IMR-90 (cell line): ENCODE measurements around the gene OR2T35. TPM values are rescaled to one million over a fixed set of nuclear protein-coding genes. Genes with fewer than 3 reads are reported as not detected.
"Not testable (repeated sequence)": the region's sequence is repeated elsewhere in the genome, so short reads cannot be mapped to it uniquely, and the experiment has no call there.

ENCODE experiments used
- ATAC-seq: fragments of 200-7000 bp; cut with Tn5 transposase; 2 replicates; pipeline ENCODE4 v1.9.1; 2020; ENCODE audit warnings: low read depth, mild to moderate bottlenecking, moderate library complexity
- Bru-seq: library from RNA; stranded (reverse); fragments of 400-500 nt; gene quantifications from one replicate; lab custom pipeline; 2021; lab: Mats Ljungman, UMichigan
- BruChase-seq, 2 experiments: library from RNA; stranded (reverse); fragments of 400-500 nt; gene quantifications; one replicate each; lab custom pipeline; 2021; lab: Mats Ljungman, UMichigan
- BruUV-seq: library from RNA; stranded (reverse); fragments of 400-500 nt; replicated peaks from 2 replicates; lab custom pipeline; 2021; lab: Mats Ljungman, UMichigan
- CTCF ChIA-PET: fragments of 300-600 bp; formaldehyde crosslinking; extraction: SDS; loops from one replicate; lab custom pipeline; 2021; ENCODE audit warnings: antibody characterized with exemption; lab: Yijun Ruan, JAX
- POLR2A ChIA-PET: fragments of 300-600 bp; sonication (Branson Sonifier 250); formaldehyde crosslinking; loops from one replicate; lab custom pipeline; 2022; ENCODE audit warnings: antibody characterized with exemption; ENCODE audit not compliant: unreplicated experiment; lab: Charles Lee
- DNase-seq: peaks from one replicate; pipeline ENCODE4 v3.0.0; 2013
- H2AFZ ChIP-seq: replicated peaks from 2 replicates; pipeline ENCODE3; 2013; ENCODE audit warnings: low read length, mild to moderate bottlenecking; ENCODE audit not compliant: poor library complexity
- H2AK5ac ChIP-seq: 2 replicates; pipeline ENCODE4 v1.6.1; 2013; ENCODE audit warnings: low read depth, low read length, inconsistent platforms
- H2AK9ac ChIP-seq: replicated peaks from 2 replicates; pipeline ENCODE3; 2013; ENCODE audit warnings: mild to moderate bottlenecking, low read depth, low read length, moderate library complexity; ENCODE audit not compliant: poor library complexity
- H2BK120ac ChIP-seq: 2 replicates; pipeline ENCODE4 v1.6.1; 2013; ENCODE audit warnings: low read depth, low read length, inconsistent platforms
- H2BK15ac ChIP-seq: 3 replicates; pipeline ENCODE4 v1.6.1; 2013; ENCODE audit warnings: low read depth, low read length, inconsistent platforms
- H2BK20ac ChIP-seq: 2 replicates; pipeline ENCODE4 v1.6.1; 2013; ENCODE audit warnings: low read depth, mild to moderate bottlenecking, inconsistent platforms, low read length, moderate library complexity
- H2BK5ac ChIP-seq: 2 replicates; pipeline ENCODE4 v1.6.1; 2013; ENCODE audit warnings: mild to moderate bottlenecking, low read depth, low read length, inconsistent platforms; ENCODE audit not compliant: poor library complexity, severe bottlenecking
- H3K14ac ChIP-seq: replicated peaks from 2 replicates; pipeline ENCODE4 v1.6.1; 2013; ENCODE audit warnings: low read depth, low read length, inconsistent platforms
- H3K18ac ChIP-seq: 2 replicates; pipeline ENCODE4 v1.6.1; 2013; ENCODE audit warnings: low read depth, low read length, control low read depth
- H3K23ac ChIP-seq: 2 replicates; pipeline ENCODE4 v1.6.1; 2013; ENCODE audit warnings: low read depth, low read length, inconsistent platforms
- H3K27ac ChIP-seq: 2 replicates; pipeline ENCODE4 v1.5.1; 2013; ENCODE audit warnings: mild to moderate bottlenecking, control low read depth, low read length; ENCODE audit not compliant: insufficient read depth
- H3K27me3 ChIP-seq: 2 replicates; pipeline ENCODE4 v1.6.1; 2013; ENCODE audit warnings: low read length; ENCODE audit not compliant: control insufficient read depth, insufficient read depth
- H3K36me3 ChIP-seq: 2 replicates; pipeline ENCODE4 v1.6.1; 2013; ENCODE audit warnings: low read length, mixed read lengths; ENCODE audit not compliant: control insufficient read depth, insufficient read depth
- H3K4ac ChIP-seq: 2 replicates; pipeline ENCODE4 v1.6.1; 2013; ENCODE audit warnings: low read depth, low read length, inconsistent platforms
- H3K4me1 ChIP-seq: 2 replicates; pipeline ENCODE4 v1.6.1; 2013; ENCODE audit warnings: low read length, mixed read lengths; ENCODE audit not compliant: control insufficient read depth, insufficient read depth
- H3K4me2 ChIP-seq: 2 replicates; pipeline ENCODE4 v1.6.1; 2013; ENCODE audit warnings: low read depth, mild to moderate bottlenecking, control low read depth, low read length, moderate library complexity
- H3K4me3 ChIP-seq: 2 replicates; pipeline ENCODE4 v1.5.1; 2013; ENCODE audit warnings: low read depth, mild to moderate bottlenecking, control low read depth, low read length, moderate library complexity; ENCODE audit not compliant: insufficient read depth
- H3K56ac ChIP-seq: 2 replicates; pipeline ENCODE4 v1.6.1; 2013; ENCODE audit warnings: low read length, inconsistent platforms; ENCODE audit not compliant: insufficient read depth; ENCODE audit errors: extremely low read depth
- H3K79me1 ChIP-seq, 2 experiments: 2 replicates each; pipeline ENCODE4 v1.6.1; 2013; ENCODE audit warnings: low read length in 2 of 2, inconsistent platforms in 1 of 2, low read depth in 1 of 2
- H3K9ac ChIP-seq: 2 replicates; pipeline ENCODE4 v1.6.1; 2013; ENCODE audit warnings: low read depth, low read length, control low read depth
- H3K9me1 ChIP-seq: 2 replicates; pipeline ENCODE4 v1.6.1; 2013; ENCODE audit warnings: low read length, inconsistent platforms; ENCODE audit not compliant: insufficient read depth
- H3K9me3 ChIP-seq: 2 replicates; pipeline ENCODE4 v1.6.1; 2013; ENCODE audit warnings: low read length; ENCODE audit not compliant: control insufficient read depth, insufficient read depth
- H4K20me1 ChIP-seq: 2 replicates; pipeline ENCODE4 v1.6.1; 2013; ENCODE audit warnings: low read length, inconsistent platforms; ENCODE audit not compliant: insufficient read depth
- H4K5ac ChIP-seq: 2 replicates; pipeline ENCODE4 v1.6.1; 2013; ENCODE audit warnings: mild to moderate bottlenecking, low read depth, low read length, control low read depth
- H4K8ac ChIP-seq, 2 experiments: 2 replicates each; pipeline ENCODE4 v1.6.1; 2013; ENCODE audit warnings: low read depth in 2 of 2, low read length in 2 of 2, control low read depth in 1 of 2, inconsistent platforms in 1 of 2
- H4K91ac ChIP-seq: 2 replicates; pipeline ENCODE4 v1.6.1; 2013; ENCODE audit warnings: low read depth, low read length, inconsistent platforms; ENCODE audit not compliant: insufficient read depth
- WGBS, 2 experiments: methylation state at CpG; one replicate each; pipeline versions ENCODE4 v1.1.5 to v1.1.7; 2013; ENCODE audit warnings: missing lambda C conversion rate in 2 of 2; ENCODE audit not compliant: insufficient read length in 1 of 2; ENCODE audit errors: extremely low coverage in 2 of 2; 5-methylcytosine and 5-hydroxymethylcytosine counted together
- dilution Hi-C: fragments of 300-500 bp; cut with HindIII; formaldehyde crosslinking; loops from one replicate; pipeline ENCODE4 v1.14.3; 2018; ENCODE audit warnings: low sequenced_read_pairs; ENCODE audit not compliant: unreplicated experiment
- in situ Hi-C: fragments of 300-500 bp; cut with MboI; formaldehyde crosslinking; loops from 3 replicates; pipeline ENCODE4 v1.14.3; 2019; ENCODE audit warnings: low sequenced_read_pairs, inconsistent platforms, mixed read lengths
- intact Hi-C: fragments of 100-400 bp; cut with micrococcal nuclease; formaldehyde crosslinking; loops from 2 replicates; pipeline ENCODE4 v1.10.0; 2022
- long read RNA-seq: library from polyadenylated mRNA; unstranded; transcript quantifications from one replicate; pipeline ENCODE4 v2.0.0, GENCODE V29; 2021; ENCODE audit not compliant: unreplicated experiment
- polyA plus RNA-seq, 3 experiments: library from polyadenylated mRNA; depleted of rRNA; stranded (reverse); fragments of >200 nt; gene quantifications; 2 replicates each; pipeline ENCODE4 v1.2.3, GENCODE V29; 2012; ENCODE audit warnings: low replicate concordance in 1 of 3
- total RNA-seq: library from RNA; depleted of rRNA; stranded (reverse); fragments of >200 nt; gene quantifications from 2 replicates; pipeline ENCODE4 v1.2.3, GENCODE V29; 2012; rRNA removed

Gene OR2T35
- total RNA-seq (not detected in 2 replicates), polyA plus RNA-seq (2012; rRNA removed) (not detected in 2 replicates), Bru-seq, nascent RNA (not detected), BruChase-seq, experiment 1, labeled RNA remaining after a 6-hour chase (not detected), BruChase-seq, experiment 2, labeled RNA remaining after a 2-hour chase (not detected)
- not detected in 2 replicates for polyA plus RNA-seq (2012; cell fraction: cytosol; rRNA removed)
- not detected in 2 replicates for polyA plus RNA-seq (2012; cell fraction: nucleus; rRNA removed; ENCODE audit: low replicate concordance)
- long read RNA-seq = 0 reads

DNA sequence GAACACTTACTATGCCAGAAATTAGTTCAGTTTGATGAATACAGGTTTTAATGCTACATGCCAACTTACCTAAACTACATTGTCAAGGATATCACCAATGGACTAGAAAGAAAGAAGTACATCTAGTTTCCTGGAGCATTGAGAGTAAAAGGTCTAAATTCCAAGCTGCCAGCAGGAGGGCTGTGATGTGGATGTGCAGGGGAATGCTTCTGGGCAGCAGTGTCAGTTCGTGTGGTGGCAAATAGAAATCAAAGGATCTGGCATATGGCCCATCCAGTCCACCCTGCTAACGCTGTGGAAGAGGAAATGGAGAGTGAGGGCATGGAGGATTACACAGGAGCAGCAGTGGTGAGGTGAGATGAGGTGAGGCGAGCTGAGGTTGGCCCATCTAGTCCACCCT, at the start of gene OR2T35:
Gene OR2T35, minus strand, starts transcription at position 101 of the 400 bp plus-strand sequence. CDS start 6,020 bp downstream, outside the sequence.
- H3K18ac ChIP-seq, intact Hi-C loops, H3K79me1 ChIP-seq, POLR2A ChIA-PET, H2BK5ac ChIP-seq, H2AK5ac ChIP-seq, ATAC-seq, H3K9me1 ChIP-seq, DNase-seq, H3K23ac ChIP-seq, H2BK15ac ChIP-seq, H3K4me3 ChIP-seq, dilution Hi-C loops, H3K4me1 ChIP-seq, BruUV-seq, in situ Hi-C loops, H3K14ac ChIP-seq, H3K36me3 ChIP-seq, H4K8ac ChIP-seq, H2BK20ac ChIP-seq, H3K4me2 ChIP-seq, H2BK120ac ChIP-seq, H3K9ac ChIP-seq, H2AK9ac ChIP-seq, H4K20me1 ChIP-seq, H2AFZ ChIP-seq, H3K56ac ChIP-seq, H3K9me3 ChIP-seq, H3K27ac ChIP-seq, CTCF ChIA-PET, H4K91ac ChIP-seq, H3K4ac ChIP-seq, H4K5ac ChIP-seq, H3K27me3 ChIP-seq: not testable (repeated sequence)
- WGBS, 2 experiments = no CpG with 5 or more reads among the region's 3 CpGs
